Kidney (tissue), 14 donors: Measurements from ENCODE around the gene ZFP82. TPM values are rescaled to one million over a fixed set of nuclear protein-coding genes. Genes with fewer than 3 reads are reported as not detected.

ENCODE experiments used
- DNase-seq, 5 donors: peaks; one replicate each; pipeline ENCODE4 v3.0.0-alpha.2; 2013 to 2020
- FAIRE-seq: peaks from 2 replicates; lab custom pipeline; 2012; peaks lifted over from hg19 to GRCh38; lab: Jason Lieb, UNC
- H3K27ac ChIP-seq, 2 donors: one replicate each; pipeline ENCODE4 v1.7.0; 2013; ENCODE audit warnings: low read depth in 2 of 2, low read length in 2 of 2, inconsistent platforms in 1 of 2
- H3K27me3 ChIP-seq: one replicate; pipeline ENCODE4 v1.7.1; 2013; ENCODE audit warnings: low read length, inconsistent platforms; ENCODE audit not compliant: control insufficient read depth, insufficient read depth
- H3K36me3 ChIP-seq, 3 donors: one replicate each; pipeline versions ENCODE4 v1.7.0 to v1.7.1; 2013; ENCODE audit warnings: low read length in 3 of 3, control low read depth in 1 of 3, inconsistent platforms in 1 of 3; ENCODE audit not compliant: insufficient read depth in 3 of 3, control insufficient read depth in 2 of 3
- H3K4me1 ChIP-seq, 3 donors: one replicate each; pipeline versions ENCODE4 v1.7.0 to v1.7.1; 2013; ENCODE audit warnings: low read length in 3 of 3, inconsistent platforms in 1 of 3, low read depth in 1 of 3; ENCODE audit not compliant: control insufficient read depth in 2 of 3, insufficient read depth in 2 of 3
- H3K4me3 ChIP-seq, 3 donors: one replicate each; pipeline versions ENCODE4 v1.7.0 to v1.8.1; 2013; ENCODE audit warnings: low read length in 3 of 3, control low read depth in 1 of 3, inconsistent platforms in 1 of 3
- H3K9ac ChIP-seq, 3 donors: one replicate each; pipeline versions ENCODE4 v1.7.0 to v1.7.1; 2013; ENCODE audit warnings: low read length in 3 of 3, control low read depth in 1 of 3, inconsistent platforms in 1 of 3
- H3K9me3 ChIP-seq, 3 donors: one replicate each; pipeline versions ENCODE4 v1.7.0 to v1.7.1; 2013; ENCODE audit warnings: low read length in 3 of 3, control low read depth in 1 of 3, inconsistent platforms in 1 of 3; ENCODE audit not compliant: control insufficient read depth in 2 of 3, insufficient read depth in 1 of 3
- CTCF ChIP-seq: IDR thresholded peaks from 3 replicates; pipeline ENCODE4 v1.5.1; 2012; ENCODE audit warnings: mild to moderate bottlenecking, moderate library complexity, borderline replicate concordance; ENCODE audit not compliant: insufficient read depth; ENCODE audit errors: extremely low read depth
- intact Hi-C: fragments of 100-400 bp; cut with DNase I; formaldehyde crosslinking; loops from one replicate; pipeline ENCODE4 v1.11.1; 2022
- polyA plus RNA-seq: library from polyadenylated mRNA; stranded (reverse); fragments of 350-450 nt; fragmentation: Illumina TruSeq; extraction: RNeasy Lipid Tissue Mini Kit (QIAGEN cat#74804); gene quantifications from one replicate; pipeline ENCODE4 v1.2.3, GENCODE V29; 2014; ENCODE audit warnings: low read depth, low replicate concordance; ENCODE audit not compliant: insufficient read depth
- total RNA-seq: library from RNA; stranded (reverse); fragmentation: NEBNext Ultra II Directional; extraction: Animal tissue kit (Norgen Biotek cat#: 25700); gene quantifications from one replicate; pipeline ENCODE4 v1.2.1, GENCODE V29; 2021
- donor health status: control.
- donor health status: control.
- donor health status: control.
- donor health status: control.
- donor health status: control.
- donor health status: DM: yes; HTN: yes; CAD: no.
- donor health status: Normal renal cell carcinoma (clear cell type).

The ZFP82 gene
- total and polyA plus RNA-seq, 2 donors from 2014 or later: 4.5 to 7.9 TPM

GRCh38 chr19:36371886-36372285, 46.6 kb downstream of the ZFP82 start:
- Histone ChIP-seq H3K4me1 (no peaks in the 10 kb centered on the region), H3K27me3 (no peaks in the 10 kb centered on the region), H3K9ac (no peak overlapping the region), H3K4me3 (no peak overlapping the region), H3K27ac (no peak overlapping the region), H3K9me3 (no peaks in the 10 kb centered on the region), H3K36me3 (peaks cover 0 to 4% (median 0%) of the 10 kb centered on the region in 3 donors)
- intact Hi-C loops: no loop called here
- FAIRE-seq (no peak), DNase-seq (no peak)
- TF ChIP-seq CTCF: no peak

- Histone ChIP-seq H3K9ac (no peak overlapping the region), H3K36me3 (peaks cover 0 to 36% (median 12%) of the 10 kb centered on the region in 3 donors), H3K4me1 (no peaks in the 10 kb centered on the region), H3K9me3 (no peaks in the 10 kb centered on the region), H3K27ac (no peak overlapping the region), H3K27me3 (no peaks in the 10 kb centered on the region), H3K4me3 (no peak overlapping the region)
- intact Hi-C loops: no loop called here
- FAIRE-seq (no peak), DNase-seq (no peak)
- no peak for TF ChIP-seq CTCF
Measured at GRCh38 chr19:36363845-36364244, 54.6 kb downstream of the ZFP82 start.

Other genes starting within 250 kb of the ZFP82 start
- 4.6 TPM for gene ZNF565, start 204.0 kb downstream of the ZFP82 start, total RNA-seq
- gene ZNF565, start 204.0 kb downstream of the ZFP82 start, polyA plus RNA-seq: 1.5 TPM
- 50.8 TPM for gene ZNF146, start 203.5 kb downstream of the ZFP82 start, total RNA-seq
- 21.0 TPM for gene ZNF146, start 203.5 kb downstream of the ZFP82 start, polyA plus RNA-seq
- gene ZFP14, start 39.4 kb downstream of the ZFP82 start, total RNA-seq: 7.3 TPM
- 4.3 TPM for gene ZFP14, start 39.4 kb downstream of the ZFP82 start, polyA plus RNA-seq
- gene ZNF566, start 70.9 kb upstream of the ZFP82 start, total RNA-seq: 13.0 TPM
- gene ZNF566, start 70.9 kb upstream of the ZFP82 start, polyA plus RNA-seq: 4.6 TPM
- gene ZNF260, start 109.6 kb upstream of the ZFP82 start, total RNA-seq: 12.8 TPM
- 5.4 TPM for gene ZNF260, start 109.6 kb upstream of the ZFP82 start, polyA plus RNA-seq
- gene ZNF529, start 154.6 kb upstream of the ZFP82 start, total RNA-seq: 17.0 TPM
- 4.1 TPM for gene ZNF529, start 154.6 kb upstream of the ZFP82 start, polyA plus RNA-seq
- 11.0 TPM for gene ZNF382, start 186.7 kb upstream of the ZFP82 start, total RNA-seq
- 1.8 TPM for gene ZNF382, start 186.7 kb upstream of the ZFP82 start, polyA plus RNA-seq
- 11.8 TPM for gene ZNF461, start 248.2 kb upstream of the ZFP82 start, total RNA-seq
- 3.2 TPM for gene ZNF461, start 248.2 kb upstream of the ZFP82 start, polyA plus RNA-seq